Erythroblast (primary cell): ENCODE measurements around the gene NUDT3.
"Not testable (repeated sequence)": the region's sequence is repeated elsewhere in the genome, so short reads cannot be mapped to it uniquely, and the experiment has no call there.

Experiments used
- DNase-seq, 2 experiments: peaks; one replicate each; lab custom pipeline; 2025; lab: John Stamatoyannopoulos, UW
- GATA1 ChIP-seq: IDR thresholded peaks from 2 replicates; pipeline ENCODE4 v1.6.1; 2011; ENCODE audit warnings: low read depth, mild to moderate bottlenecking, control low read depth, low read length, moderate library complexity
- POLR2A ChIP-seq: IDR thresholded peaks from 2 replicates; pipeline ENCODE4 v1.6.1; 2011; ENCODE audit warnings: mild to moderate bottlenecking, low read length

NUDT3 gene

DNA sequence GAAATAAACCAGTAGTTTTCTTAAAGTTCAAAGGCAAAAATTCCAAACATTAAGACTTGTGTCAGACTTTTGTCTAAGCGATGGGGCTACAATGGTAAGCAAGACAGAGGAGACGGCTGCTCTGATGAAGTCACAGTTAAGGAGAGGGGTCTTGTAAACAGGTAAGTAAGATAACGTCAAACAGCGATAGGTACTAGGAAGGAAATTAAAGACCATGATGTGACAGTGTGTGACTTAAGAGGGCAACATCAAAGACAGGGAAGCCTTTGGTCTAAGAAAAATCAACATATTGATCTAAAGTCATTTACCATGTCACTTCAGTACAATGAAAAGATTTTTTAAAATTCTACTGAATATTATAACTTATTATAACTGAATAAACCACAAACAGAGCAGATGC is 23.1 kb downstream of the NUDT3 start:
- TF ChIP-seq GATA1 (no peak), POLR2A (no peak)
- no peak for DNase-seq

GRCh38 chr6:34366639-34366921 is 25.9 kb downstream of the NUDT3 start:
- DNase-seq = no peak
- TF ChIP-seq GATA1 (no peak), POLR2A (no peak)

- not testable (repeated sequence) for DNase-seq
Measured at GRCh38 chr6:34365781-34366638, 26.5 kb downstream of the NUDT3 start.

- not testable (repeated sequence) for DNase-seq
Measured at GRCh38 chr6:34363681-34364075, 28.8 kb downstream of the NUDT3 start.

- no peak for TF ChIP-seq GATA1
- TF ChIP-seq POLR2A = no peak
Measured at GRCh38 chr6:34362909-34363680, 29.4 kb downstream of the NUDT3 start.

GRCh38 chr6:34362176-34362575 is 30.3 kb downstream of the NUDT3 start:
- DNase-seq = no peak
- no peak for TF ChIP-seq GATA1
- TF ChIP-seq POLR2A = no peak

More at GRCh38 chr6:34362909-34363680, 29.4 kb downstream of the NUDT3 start:
- DNase-seq = no peak

DNA sequence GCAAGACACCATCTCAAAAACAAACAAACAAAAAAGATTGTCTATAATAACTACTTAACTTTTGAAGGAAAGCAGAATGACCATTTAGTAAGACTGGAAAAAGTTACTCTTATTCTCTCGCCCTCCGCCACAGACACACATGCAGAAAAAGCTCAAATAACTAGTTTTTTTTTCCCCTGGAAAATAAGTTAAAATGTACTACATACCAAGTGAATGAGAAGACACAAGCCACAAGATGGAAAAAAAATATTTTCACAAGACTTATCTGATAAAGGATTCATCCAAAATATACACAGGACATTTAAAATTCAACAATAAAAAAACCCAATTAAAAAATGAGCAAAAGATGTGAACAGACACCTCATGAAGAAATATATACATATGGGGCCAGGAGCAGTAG is 31.9 kb downstream of the NUDT3 start:
- TF ChIP-seq POLR2A (no peak), GATA1 (no peak)
- DNase-seq = no peak

- TF ChIP-seq POLR2A (no peak), GATA1 (no peak)
- no peak for DNase-seq
Measured at GRCh38 chr6:34359418-34360158, 32.9 kb downstream of the NUDT3 start.

DNA sequence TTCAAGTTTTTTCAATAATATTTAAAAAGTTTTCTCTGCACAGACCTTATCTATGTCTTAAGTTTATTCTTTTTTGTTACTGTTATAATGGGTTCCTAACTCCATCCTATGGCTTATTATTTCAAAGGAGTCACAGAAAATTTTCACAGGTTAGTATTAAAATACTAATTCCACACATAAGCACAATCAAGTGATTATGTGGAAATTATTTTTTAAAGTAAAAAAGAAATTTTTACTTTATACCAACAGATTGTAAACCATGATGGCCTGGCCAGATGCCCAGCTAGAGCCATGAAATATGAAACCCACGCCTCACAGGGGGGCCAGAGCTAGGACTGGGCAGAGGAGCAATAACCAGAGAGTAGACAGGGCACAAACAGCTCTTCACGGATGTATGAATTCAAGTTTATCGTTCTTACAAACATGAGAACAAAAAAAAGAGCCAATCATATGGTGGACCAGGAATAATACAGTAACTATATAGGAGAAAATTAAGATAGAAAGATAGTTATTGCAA is 34.0 kb downstream of the NUDT3 start:
- TF ChIP-seq POLR2A (no peak), GATA1 (no peak)

GRCh38 chr6:34357937-34358336 is 34.5 kb downstream of the NUDT3 start:
- no peak for DNase-seq
- TF ChIP-seq POLR2A (no peak), GATA1 (no peak)

More for the DNA sequence above, 34.0 kb downstream of the NUDT3 start:
- DNase-seq = no peak

GRCh38 chr6:34355889-34356288 is 36.6 kb downstream of the NUDT3 start:
- DNase-seq = no peak
- TF ChIP-seq POLR2A (no peak), GATA1 (no peak)

- not testable (repeated sequence) for DNase-seq
Measured at GRCh38 chr6:34354230-34354629, 38.2 kb downstream of the NUDT3 start.

- not testable (repeated sequence) for DNase-seq
Measured at GRCh38 chr6:34353530-34353929, 38.9 kb downstream of the NUDT3 start.

DNA sequence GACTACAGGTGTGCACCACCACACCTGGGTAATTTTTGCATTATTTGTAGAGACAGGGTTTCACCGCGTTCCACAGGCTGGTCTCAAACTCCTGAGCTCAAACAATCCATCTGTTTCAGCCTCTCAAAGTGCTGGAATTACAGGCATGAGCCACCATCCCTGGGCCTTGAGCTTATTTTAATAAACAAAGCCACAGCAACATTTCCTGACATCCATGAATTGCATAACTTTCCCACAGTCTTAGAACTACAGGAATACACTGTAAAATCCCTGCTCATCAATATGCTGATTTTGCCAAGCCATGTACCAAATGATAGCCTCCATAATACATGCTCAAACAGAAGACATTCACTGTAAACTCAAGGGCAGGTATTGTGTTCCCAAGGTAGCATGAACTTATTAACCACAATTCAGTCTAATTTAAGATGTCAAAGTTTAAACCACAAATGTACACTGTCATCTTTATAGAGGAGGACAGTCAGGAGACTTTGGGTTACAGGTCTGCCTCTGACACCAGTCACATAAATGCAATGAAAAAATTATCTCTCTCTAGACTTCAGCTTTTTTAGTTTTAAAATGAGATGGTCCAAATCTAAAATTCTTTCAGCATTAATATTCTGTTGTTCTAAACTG is 40.0 kb downstream of the NUDT3 start:
- no peak for DNase-seq
- no peak for TF ChIP-seq GATA1
- TF ChIP-seq POLR2A = no peak
